ENCODE data around the gene TUFM.

Gene TUFM

GRCh38 chr16:28842696-28843095, 3.5 kb downstream of the TUFM start:
- Histone ChIP-seq H3K36me3 (ENCODE audit: low read depth) (peaks cover 42% of the 10 kb centered on the region), H3K27ac (ENCODE audit: poor library complexity, severe bottlenecking) (no peak overlapping the region), H3K4me1 (ENCODE audit: insufficient read depth, poor library complexity, severe bottlenecking) (no peaks in the 10 kb centered on the region), H3K4me3 (ENCODE audit: severe bottlenecking) (no peak overlapping the region), H3K9me3 (ENCODE audit: severe bottlenecking) (no peaks in the 10 kb centered on the region), H3K27me3 (ENCODE audit: insufficient read depth, poor library complexity, severe bottlenecking) (no peaks in the 10 kb centered on the region)
- DNase-seq (ENCODE audit: low spot score) (no peak), ATAC-seq (ENCODE audit: low read depth) (no peak)
- TF ChIP-seq CTCF (IDR thresholded peaks at IDR 0.05; ENCODE audit: poor library complexity, severe bottlenecking), result no peak

- no peak for ATAC-seq (ENCODE audit: low read depth)
- Histone ChIP-seq H3K9me3 (ENCODE audit: severe bottlenecking) (no peaks in the 10 kb centered on the region), H3K27me3 (ENCODE audit: insufficient read depth, poor library complexity, severe bottlenecking) (no peaks in the 10 kb centered on the region), H3K4me1 (ENCODE audit: insufficient read depth, poor library complexity, severe bottlenecking) (no peaks in the 10 kb centered on the region), H3K27ac (ENCODE audit: poor library complexity, severe bottlenecking) (no peak overlapping the region), H3K4me3 (ENCODE audit: severe bottlenecking) (no peak overlapping the region), H3K36me3 (ENCODE audit: low read depth) (peaks cover 65% of the 10 kb centered on the region)
- no peak for TF ChIP-seq CTCF (IDR thresholded peaks at IDR 0.05; ENCODE audit: poor library complexity, severe bottlenecking)
- DNase-seq (ENCODE audit: low spot score), result no peak
Measured at GRCh38 chr16:28839899-28840298, 6.2 kb downstream of the TUFM start.

DNA sequence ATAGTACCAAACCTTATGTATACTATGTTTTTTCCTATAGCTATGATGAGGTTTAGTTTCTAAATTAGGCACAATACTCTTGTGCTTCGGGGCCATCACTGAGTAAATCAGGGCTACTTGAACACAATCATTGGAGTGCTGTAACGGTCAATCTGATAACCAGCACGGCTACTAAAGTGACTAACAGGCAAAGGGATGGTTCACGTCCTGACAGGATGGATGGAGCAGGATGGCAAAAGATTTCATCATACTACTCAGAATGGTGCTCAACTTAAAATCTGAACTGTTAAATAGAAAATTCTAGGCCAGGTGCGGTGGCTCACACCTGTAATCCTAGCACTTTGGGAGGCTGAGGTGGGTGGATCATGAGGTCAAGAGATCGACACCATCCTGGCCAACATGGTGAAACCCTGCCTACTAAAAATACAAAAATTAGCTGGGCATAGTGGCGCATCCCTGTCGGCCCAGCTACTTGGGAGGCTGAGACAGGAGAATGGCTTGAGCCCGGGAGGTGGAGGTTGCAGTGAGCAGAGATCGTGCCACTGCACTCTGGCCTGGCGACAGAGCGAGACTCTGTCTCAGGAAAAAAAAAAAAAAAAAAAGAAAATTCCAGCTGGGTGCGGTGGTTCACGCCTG, 7.0 kb downstream of the TUFM start:
- DNase-seq (ENCODE audit: low spot score) (no peak), ATAC-seq (ENCODE audit: low read depth) (no peak)
- H3K4me1 ChIP-seq (ENCODE audit: insufficient read depth, poor library complexity, severe bottlenecking), result no peaks in the 10 kb centered on the region
- no peaks in the 10 kb centered on the region for H3K27me3 ChIP-seq (ENCODE audit: insufficient read depth, poor library complexity, severe bottlenecking)
- no peak overlapping the region for H3K4me3 ChIP-seq (ENCODE audit: severe bottlenecking)
- no peak for TF ChIP-seq CTCF (IDR thresholded peaks at IDR 0.05; ENCODE audit: poor library complexity, severe bottlenecking)
- no peaks in the 10 kb centered on the region for H3K9me3 ChIP-seq (ENCODE audit: severe bottlenecking)
- peaks cover 65% of the 10 kb centered on the region for H3K36me3 ChIP-seq (ENCODE audit: low read depth)
- no peak overlapping the region for H3K27ac ChIP-seq (ENCODE audit: poor library complexity, severe bottlenecking)

- DNase-seq (ENCODE audit: low spot score) (no peak), ATAC-seq (ENCODE audit: low read depth) (no peak; the same call in 2 of the 3 replicates)
- H3K9me3 ChIP-seq (ENCODE audit: severe bottlenecking), result no peaks in the 10 kb centered on the region
- no peaks in the 10 kb centered on the region for H3K27me3 ChIP-seq (ENCODE audit: insufficient read depth, poor library complexity, severe bottlenecking)
- no peak overlapping the region for H3K27ac ChIP-seq (ENCODE audit: poor library complexity, severe bottlenecking)
- no peak for TF ChIP-seq CTCF (IDR thresholded peaks at IDR 0.05; ENCODE audit: poor library complexity, severe bottlenecking)
- no peak overlapping the region for H3K4me3 ChIP-seq (ENCODE audit: severe bottlenecking)
- H3K4me1 ChIP-seq (ENCODE audit: insufficient read depth, poor library complexity, severe bottlenecking), result no peaks in the 10 kb centered on the region
- H3K36me3 ChIP-seq (ENCODE audit: low read depth), result peaks cover 65% of the 10 kb centered on the region
Measured at GRCh38 chr16:28838558-28838918, 7.6 kb downstream of the TUFM start.

GRCh38 chr16:28837672-28838557, 8.2 kb downstream of the TUFM start:
- H3K27ac ChIP-seq (ENCODE audit: poor library complexity, severe bottlenecking), result no peak overlapping the region
- ATAC-seq (ENCODE audit: low read depth) (no peak), DNase-seq (ENCODE audit: low spot score) (no peak)
- H3K4me3 ChIP-seq (ENCODE audit: severe bottlenecking), result no peak overlapping the region
- no peaks in the 10 kb centered on the region for H3K9me3 ChIP-seq (ENCODE audit: severe bottlenecking)
- H3K4me1 ChIP-seq (ENCODE audit: insufficient read depth, poor library complexity, severe bottlenecking), result no peaks in the 10 kb centered on the region
- peaks cover 65% of the 10 kb centered on the region for H3K36me3 ChIP-seq (ENCODE audit: low read depth)
- H3K27me3 ChIP-seq (ENCODE audit: insufficient read depth, poor library complexity, severe bottlenecking), result no peaks in the 10 kb centered on the region
- no peak for TF ChIP-seq CTCF (IDR thresholded peaks at IDR 0.05; ENCODE audit: poor library complexity, severe bottlenecking)
